ENCODE measurements around the gene GARNL3. TPM values are rescaled to one million over a fixed set of nuclear protein-coding genes. Genes with fewer than 3 reads are reported as not detected.

GARNL3 gene
- total and polyA plus RNA-seq, 2 of the 13 experiments (the other 11 are each of a cell fraction or from before 2014, with no cell fraction given) = 3.9 to 11.0 TPM

DNA sequence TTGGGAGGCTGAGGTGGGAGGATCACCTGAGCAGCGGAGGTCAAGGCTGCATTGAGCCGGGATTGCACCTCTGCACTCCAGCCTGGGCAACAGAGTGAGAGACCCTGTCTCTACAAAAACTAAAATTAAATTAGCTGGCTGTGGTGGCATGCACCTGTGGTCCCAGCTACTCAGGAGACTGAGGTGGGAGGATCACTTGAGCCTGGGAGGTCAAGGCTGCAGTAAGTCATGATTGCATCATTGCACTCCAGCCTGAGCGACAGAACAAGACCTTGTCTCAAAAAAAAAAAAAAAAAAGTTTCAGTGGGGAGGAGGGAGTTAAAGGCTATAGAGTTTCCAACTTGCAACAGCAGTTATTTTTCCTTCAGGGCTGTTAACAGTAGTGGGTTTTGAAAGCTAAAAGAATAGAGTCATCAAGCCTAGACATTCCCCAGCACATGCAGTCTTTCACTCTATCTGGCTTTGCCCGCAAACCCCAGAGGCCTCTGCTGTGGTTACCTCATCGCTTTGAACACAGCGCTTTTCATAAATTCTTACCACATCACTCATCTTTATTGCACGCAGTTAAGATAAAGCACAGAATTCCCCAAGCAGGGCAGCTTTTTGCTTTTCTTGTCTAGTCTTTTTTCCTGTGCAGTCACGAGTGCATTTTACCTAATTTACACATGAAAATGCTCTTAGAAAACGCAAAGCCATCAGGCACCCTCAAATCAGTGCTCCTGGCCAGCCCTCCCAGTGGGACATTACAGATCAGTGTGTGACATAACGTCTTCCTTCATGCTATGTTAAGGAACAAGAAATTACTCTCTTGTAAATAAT, 123.7 kb downstream of the GARNL3 start (continued):
- no peak for TF ChIP-seq ZNF841 (CRISPR knock-in tag; IDR thresholded peaks at IDR 0.05; ENCODE audit: borderline replicate concordance)
- peak; percentile 70; the same call in 1 of the 2 replicates for TF ChIP-seq TCF7L2 (IDR thresholded peaks at IDR 0.05; ENCODE audit: low read depth, low read length)
- TF ChIP-seq FOSL1 (CRISPR knock-in tag; IDR thresholded peaks at IDR 0.05; ENCODE audit: borderline replicate concordance) = peak; percentile 40; the same call in 1 of the 2 replicates
- no peak for TF ChIP-seq MLLT10 (CRISPR knock-in tag; IDR thresholded peaks at IDR 0.05)
- peak; percentile 64; the same call in 1 of the 2 replicates for TF ChIP-seq ISL2 (CRISPR knock-in tag; IDR thresholded peaks at IDR 0.05)
- TF ChIP-seq ZNF652 (CRISPR knock-in tag; IDR thresholded peaks at IDR 0.05; ENCODE audit: borderline replicate concordance, low read depth) = peak; percentile 72
- no peak for TF ChIP-seq SETDB1 (CRISPR knock-in tag; IDR thresholded peaks at IDR 0.05; ENCODE audit: borderline replicate concordance)
- TF ChIP-seq JUND (CRISPR knock-in tag; IDR thresholded peaks at IDR 0.05) = peak; percentile 62; the same call in 1 of the 2 replicates
- TF ChIP-seq, protein P1, sequence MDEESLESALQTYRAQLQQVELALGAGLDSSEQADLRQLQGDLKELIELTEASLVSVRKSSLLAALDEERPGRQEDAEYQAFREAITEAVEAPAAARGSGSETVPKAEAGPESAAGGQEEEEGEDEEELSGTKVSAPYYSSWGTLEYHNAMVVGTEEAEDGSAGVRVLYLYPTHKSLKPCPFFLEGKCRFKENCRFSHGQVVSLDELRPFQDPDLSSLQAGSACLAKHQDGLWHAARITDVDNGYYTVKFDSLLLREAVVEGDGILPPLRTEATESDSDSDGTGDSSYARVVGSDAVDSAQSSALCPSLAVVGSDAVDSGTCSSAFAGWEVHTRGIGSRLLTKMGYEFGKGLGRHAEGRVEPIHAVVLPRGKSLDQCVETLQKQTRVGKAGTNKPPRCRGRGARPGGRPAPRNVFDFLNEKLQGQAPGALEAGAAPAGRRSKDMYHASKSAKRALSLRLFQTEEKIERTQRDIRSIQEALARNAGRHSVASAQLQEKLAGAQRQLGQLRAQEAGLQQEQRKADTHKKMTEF (CRISPR knock-in tag; IDR thresholded peaks at IDR 0.05) = peak; percentile 78; the same call in 1 of the 2 replicates
- 0 out of 2 replicates have a peak, but pooled peaks have one; percentile 22 for TF ChIP-seq ZNF580 (CRISPR knock-in tag; IDR thresholded peaks at IDR 0.05; ENCODE audit: borderline replicate concordance, low read depth)
- 0 out of 2 replicates have a peak, but pooled peaks have one; percentile 23 for TF ChIP-seq CHD4 (IDR thresholded peaks at IDR 0.05; ENCODE audit: borderline replicate concordance, low read length)
- TF ChIP-seq ZNF549 (CRISPR knock-in tag; IDR thresholded peaks at IDR 0.05) = no peak
- 0 out of 2 replicates have a peak, but pooled peaks have one; percentile 11 for TF ChIP-seq KDM2A (CRISPR knock-in tag; IDR thresholded peaks at IDR 0.05; ENCODE audit: borderline replicate concordance, low read depth)
- no peak for TF ChIP-seq ZSCAN21 (CRISPR knock-in tag; IDR thresholded peaks at IDR 0.05; ENCODE audit: borderline replicate concordance)
- no peak for TF ChIP-seq ZNF772 (CRISPR knock-in tag; IDR thresholded peaks at IDR 0.05)
- no peak for TF ChIP-seq ZNF788 (CRISPR knock-in tag; IDR thresholded peaks at IDR 0.05; ENCODE audit: borderline replicate concordance)
- peak; percentile 57 for TF ChIP-seq MTA1 (CRISPR knock-in tag; IDR thresholded peaks at IDR 0.05; ENCODE audit: borderline replicate concordance)
- peak; percentile 93 for TF ChIP-seq TCF7 (IDR thresholded peaks at IDR 0.05; ENCODE audit: low read depth)
- peak; percentile 48 for TF ChIP-seq ZNF503 (CRISPR knock-in tag; IDR thresholded peaks at IDR 0.05)
- TF ChIP-seq WIZ (CRISPR knock-in tag; IDR thresholded peaks at IDR 0.05) = no peak
- TF ChIP-seq ZNF263 (CRISPR knock-in tag; IDR thresholded peaks at IDR 0.05) = peak; percentile 64; the same call in 1 of the 2 replicates
- TF ChIP-seq, protein P2, sequence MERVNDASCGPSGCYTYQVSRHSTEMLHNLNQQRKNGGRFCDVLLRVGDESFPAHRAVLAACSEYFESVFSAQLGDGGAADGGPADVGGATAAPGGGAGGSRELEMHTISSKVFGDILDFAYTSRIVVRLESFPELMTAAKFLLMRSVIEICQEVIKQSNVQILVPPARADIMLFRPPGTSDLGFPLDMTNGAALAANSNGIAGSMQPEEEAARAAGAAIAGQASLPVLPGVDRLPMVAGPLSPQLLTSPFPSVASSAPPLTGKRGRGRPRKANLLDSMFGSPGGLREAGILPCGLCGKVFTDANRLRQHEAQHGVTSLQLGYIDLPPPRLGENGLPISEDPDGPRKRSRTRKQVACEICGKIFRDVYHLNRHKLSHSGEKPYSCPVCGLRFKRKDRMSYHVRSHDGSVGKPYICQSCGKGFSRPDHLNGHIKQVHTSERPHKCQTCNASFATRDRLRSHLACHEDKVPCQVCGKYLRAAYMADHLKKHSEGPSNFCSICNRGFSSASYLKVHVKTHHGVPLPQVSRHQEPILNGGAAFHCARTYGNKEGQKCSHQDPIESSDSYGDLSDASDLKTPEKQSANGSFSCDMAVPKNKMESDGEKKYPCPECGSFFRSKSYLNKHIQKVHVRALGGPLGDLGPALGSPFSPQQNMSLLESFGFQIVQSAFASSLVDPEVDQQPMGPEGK (CRISPR knock-in tag; IDR thresholded peaks at IDR 0.05) = 0 out of 2 replicates have a peak, but pooled peaks have one; percentile 19
- peak; percentile 80 for TF ChIP-seq GATAD2A (CRISPR knock-in tag; IDR thresholded peaks at IDR 0.05)
- TF ChIP-seq ZNF543 (CRISPR knock-in tag; IDR thresholded peaks at IDR 0.05) = 0 out of 2 replicates have a peak, but pooled peaks have one; percentile 64
